WERI-Rb-1 (cell line): Measurements from ENCODE around the gene CIC.

Experiments used
- DNase-seq: peaks from one replicate; pipeline ENCODE4 v3.0.0-alpha.2; 2020
- H3K27ac ChIP-seq: fragments of 250-450 bp; sonication (Bioruptor Pico); 2 replicates; pipeline ENCODE4 v1.5.1; 2020; ENCODE audit warnings: mild to moderate bottlenecking, moderate library complexity
- H3K27me3 ChIP-seq: fragments of 250-450 bp; sonication (Bioruptor Pico); 2 replicates; pipeline ENCODE4 v1.5.1; 2021; ENCODE audit warnings: mild to moderate bottlenecking, low read depth, moderate library complexity; ENCODE audit not compliant: insufficient read depth, severe bottlenecking
- H3K36me3 ChIP-seq: fragments of 250-450 bp; sonication (Bioruptor Pico); 2 replicates; pipeline ENCODE4 v1.5.1; 2020; ENCODE audit warnings: mild to moderate bottlenecking, moderate library complexity
- H3K4me3 ChIP-seq: 2 replicates; pipeline ENCODE4 v1.5.1; 2011; ENCODE audit warnings: low read depth, mild to moderate bottlenecking, control low read depth, low read length
- H3K9me3 ChIP-seq: fragments of 250-450 bp; sonication (Bioruptor Pico); 2 replicates; pipeline ENCODE4 v1.5.1; 2021; ENCODE audit warnings: mild to moderate bottlenecking, moderate library complexity; ENCODE audit not compliant: severe bottlenecking
- TF ChIP-seq, protein P1 (sequence below): IDR thresholded peaks from 2 replicates; pipeline ENCODE4 v1.5.1; 2011; ENCODE audit warnings: low read depth, mild to moderate bottlenecking, control low read depth, inconsistent platforms, low read length

The CIC gene

DNA sequence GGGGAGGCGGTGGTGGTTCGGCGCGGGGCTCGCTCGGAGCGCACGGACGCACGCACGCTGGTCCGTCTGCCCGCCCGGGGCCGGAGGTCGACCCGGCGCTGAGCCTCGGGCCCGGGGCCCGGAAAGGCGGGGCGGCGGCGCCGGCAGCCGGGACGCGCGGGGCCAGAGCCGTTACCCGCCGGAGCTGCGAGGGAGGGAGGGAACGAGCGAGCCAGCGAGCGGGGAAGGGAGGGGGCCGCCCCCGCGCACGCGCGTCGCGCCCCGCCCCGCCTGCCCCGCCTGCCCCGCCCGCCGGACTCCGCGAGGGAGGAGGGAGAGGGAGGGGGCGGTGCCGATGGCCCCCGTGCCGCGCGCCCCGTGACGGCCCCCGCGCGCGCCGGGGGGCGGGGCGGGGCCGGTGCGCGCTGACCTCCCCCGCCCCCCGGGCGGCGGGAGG, 15.0 kb downstream of the CIC start:
- peaks cover 26% of the 10 kb centered on the region for H3K36me3 ChIP-seq
- no peaks in the 10 kb centered on the region for H3K27me3 ChIP-seq
- peak; percentile 73 for DNase-seq
- H3K4me3 ChIP-seq = no peak overlapping the region
- peak overlapping the region; percentile 71; the same call in 1 of the 2 replicates for H3K27ac ChIP-seq
- TF ChIP-seq, protein P1, sequence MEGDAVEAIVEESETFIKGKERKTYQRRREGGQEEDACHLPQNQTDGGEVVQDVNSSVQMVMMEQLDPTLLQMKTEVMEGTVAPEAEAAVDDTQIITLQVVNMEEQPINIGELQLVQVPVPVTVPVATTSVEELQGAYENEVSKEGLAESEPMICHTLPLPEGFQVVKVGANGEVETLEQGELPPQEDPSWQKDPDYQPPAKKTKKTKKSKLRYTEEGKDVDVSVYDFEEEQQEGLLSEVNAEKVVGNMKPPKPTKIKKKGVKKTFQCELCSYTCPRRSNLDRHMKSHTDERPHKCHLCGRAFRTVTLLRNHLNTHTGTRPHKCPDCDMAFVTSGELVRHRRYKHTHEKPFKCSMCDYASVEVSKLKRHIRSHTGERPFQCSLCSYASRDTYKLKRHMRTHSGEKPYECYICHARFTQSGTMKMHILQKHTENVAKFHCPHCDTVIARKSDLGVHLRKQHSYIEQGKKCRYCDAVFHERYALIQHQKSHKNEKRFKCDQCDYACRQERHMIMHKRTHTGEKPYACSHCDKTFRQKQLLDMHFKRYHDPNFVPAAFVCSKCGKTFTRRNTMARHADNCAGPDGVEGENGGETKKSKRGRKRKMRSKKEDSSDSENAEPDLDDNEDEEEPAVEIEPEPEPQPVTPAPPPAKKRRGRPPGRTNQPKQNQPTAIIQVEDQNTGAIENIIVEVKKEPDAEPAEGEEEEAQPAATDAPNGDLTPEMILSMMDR = no peak
- no peaks in the 10 kb centered on the region for H3K9me3 ChIP-seq

DNA sequence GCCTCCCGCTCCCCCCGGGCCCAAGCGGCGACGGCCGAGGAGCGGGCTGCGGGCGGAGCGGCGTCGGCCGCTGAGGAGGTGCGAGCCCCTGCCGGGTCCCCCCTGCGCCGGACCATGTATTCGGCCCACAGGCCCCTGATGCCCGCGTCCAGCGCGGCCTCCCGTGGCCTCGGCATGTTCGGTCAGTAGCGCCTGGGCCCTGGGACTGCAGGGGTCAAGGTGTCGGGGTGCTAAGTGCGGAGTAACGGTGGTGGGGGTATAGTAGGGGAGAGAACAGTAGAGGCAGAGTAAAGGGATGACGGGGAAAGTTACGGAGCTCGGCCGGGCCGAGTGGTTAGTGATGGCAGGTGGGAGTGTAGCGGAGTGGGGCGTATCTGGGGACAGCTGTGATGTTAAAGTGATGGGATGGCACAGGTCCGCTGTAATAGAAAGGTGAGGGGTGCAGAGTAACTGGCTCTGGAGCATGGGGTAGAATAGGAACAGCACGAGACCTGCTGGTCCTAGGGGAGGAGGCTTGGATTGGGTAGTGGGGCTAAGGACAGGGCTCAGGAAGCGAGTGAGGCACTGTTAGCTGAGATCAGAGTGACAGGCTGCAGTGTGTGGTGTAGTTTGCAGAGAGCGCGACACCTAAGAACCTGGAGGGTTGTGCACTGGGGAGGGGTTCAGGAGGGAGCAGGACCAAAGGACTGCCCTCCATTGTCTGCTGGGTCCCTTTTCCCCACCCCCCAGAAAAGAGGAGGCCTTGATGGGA, 15.7 kb downstream of the CIC start:
- TF ChIP-seq, protein P1 = no peak
- no peak for DNase-seq

DNA sequence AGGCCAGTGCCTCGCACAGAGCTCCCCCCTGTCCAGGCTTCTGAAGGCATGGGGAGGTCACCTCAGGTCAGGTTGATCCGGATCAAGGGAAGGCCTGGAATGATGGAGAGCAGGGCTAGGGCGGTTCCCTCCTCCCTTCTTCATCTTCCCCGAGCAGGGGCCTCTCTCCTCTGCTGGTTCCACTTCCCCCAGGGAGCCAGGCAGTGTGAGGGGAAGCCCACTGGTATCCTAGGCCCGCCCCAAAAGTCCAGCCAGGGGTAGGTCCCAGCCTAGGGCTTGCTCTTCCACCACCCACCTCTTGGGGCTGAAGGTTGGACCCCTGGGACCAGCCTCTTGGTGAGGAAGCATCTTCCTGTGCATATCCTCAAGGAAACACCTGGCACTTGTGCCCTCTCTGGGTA, 16.5 kb downstream of the CIC start:
- Histone ChIP-seq H3K27me3 (no peaks in the 10 kb centered on the region), H3K9me3 (no peaks in the 10 kb centered on the region), H3K27ac (peak overlapping the region; percentile 76), H3K36me3 (peaks cover 41% of the 10 kb centered on the region), H3K4me3 (peak overlapping the region; percentile 87)
- peak; percentile 71 for DNase-seq
- TF ChIP-seq, protein P1 = no peak

More for the DNA sequence above, 15.7 kb downstream of the CIC start:
- Histone ChIP-seq H3K27me3 (no peaks in the 10 kb centered on the region), H3K9me3 (no peaks in the 10 kb centered on the region), H3K36me3 (peaks cover 33% of the 10 kb centered on the region), H3K4me3 (peak overlapping the region; percentile 87), H3K27ac (peak overlapping the region; percentile 76)

DNA sequence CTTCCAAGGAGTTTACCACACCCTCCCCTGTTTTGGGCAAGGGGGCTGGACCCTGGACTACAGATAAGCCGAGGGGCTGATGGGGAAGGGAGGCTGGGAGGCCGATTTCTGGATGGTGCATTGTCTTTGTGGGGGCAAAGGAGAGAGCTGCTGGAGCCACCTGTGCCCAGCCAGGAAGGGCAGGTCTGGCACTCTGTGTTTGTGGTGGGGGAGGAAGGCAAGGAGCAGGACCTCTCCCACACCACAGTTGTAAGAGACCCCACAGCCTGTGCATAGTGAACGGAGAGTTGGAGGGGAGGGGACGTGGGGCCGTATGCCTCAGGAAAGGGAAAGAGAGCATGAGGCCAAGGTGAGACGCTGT, 16.9 kb downstream of the CIC start:
- DNase-seq = no peak
- no peaks in the 10 kb centered on the region for H3K27me3 ChIP-seq
- TF ChIP-seq, protein P1 = no peak
- peak overlapping the region; percentile 76; the same call in 1 of the 2 replicates for H3K27ac ChIP-seq
- H3K36me3 ChIP-seq = peaks cover 45% of the 10 kb centered on the region
- no peaks in the 10 kb centered on the region for H3K9me3 ChIP-seq
- no peak overlapping the region for H3K4me3 ChIP-seq

DNA sequence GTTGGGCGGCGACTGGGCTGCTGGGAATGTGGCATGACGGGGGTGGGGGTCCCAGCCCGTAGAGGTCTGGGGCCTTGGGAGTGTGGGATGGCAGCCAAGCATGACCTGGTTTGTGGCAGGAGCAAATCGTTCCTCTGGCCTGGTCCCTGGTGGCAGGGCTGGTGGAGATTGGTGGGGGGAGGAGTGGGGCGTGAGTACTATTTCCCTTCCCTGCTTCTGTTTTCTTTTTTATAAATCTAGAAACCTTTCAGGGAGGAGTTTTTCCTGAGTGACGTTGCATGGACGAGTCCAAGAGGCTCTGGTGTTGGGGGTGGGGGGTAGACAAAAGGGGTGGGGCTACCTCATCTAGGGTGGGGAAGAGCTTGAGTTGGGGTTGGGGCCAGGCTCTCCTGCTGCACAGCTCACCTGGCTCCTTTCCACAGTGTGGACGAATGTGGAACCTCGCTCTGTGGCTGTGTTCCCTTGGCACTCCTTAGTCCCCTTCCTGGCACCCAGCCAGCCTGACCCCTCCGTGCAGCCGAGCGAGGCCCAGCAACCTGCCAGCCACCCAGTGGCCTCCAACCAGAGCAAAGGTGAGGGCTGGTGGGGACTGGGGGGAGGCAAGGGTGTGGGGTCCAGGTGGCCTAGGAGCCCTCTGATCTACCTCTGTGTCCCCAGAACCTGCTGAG, 17.4 kb downstream of the CIC start:
- no peak overlapping the region for H3K4me3 ChIP-seq
- no peaks in the 10 kb centered on the region for H3K27me3 ChIP-seq
- H3K36me3 ChIP-seq = peaks cover 50% of the 10 kb centered on the region
- DNase-seq = no peak
- peak overlapping the region; percentile 76; the same call in 1 of the 2 replicates for H3K27ac ChIP-seq
- no peaks in the 10 kb centered on the region for H3K9me3 ChIP-seq
- TF ChIP-seq, protein P1 = no peak
